Measurements from ENCODE around the gene TCTA.
A peak's percentile ranks its signal among the peaks of the same experiment; 100 is the strongest.

TCTA gene

DNA sequence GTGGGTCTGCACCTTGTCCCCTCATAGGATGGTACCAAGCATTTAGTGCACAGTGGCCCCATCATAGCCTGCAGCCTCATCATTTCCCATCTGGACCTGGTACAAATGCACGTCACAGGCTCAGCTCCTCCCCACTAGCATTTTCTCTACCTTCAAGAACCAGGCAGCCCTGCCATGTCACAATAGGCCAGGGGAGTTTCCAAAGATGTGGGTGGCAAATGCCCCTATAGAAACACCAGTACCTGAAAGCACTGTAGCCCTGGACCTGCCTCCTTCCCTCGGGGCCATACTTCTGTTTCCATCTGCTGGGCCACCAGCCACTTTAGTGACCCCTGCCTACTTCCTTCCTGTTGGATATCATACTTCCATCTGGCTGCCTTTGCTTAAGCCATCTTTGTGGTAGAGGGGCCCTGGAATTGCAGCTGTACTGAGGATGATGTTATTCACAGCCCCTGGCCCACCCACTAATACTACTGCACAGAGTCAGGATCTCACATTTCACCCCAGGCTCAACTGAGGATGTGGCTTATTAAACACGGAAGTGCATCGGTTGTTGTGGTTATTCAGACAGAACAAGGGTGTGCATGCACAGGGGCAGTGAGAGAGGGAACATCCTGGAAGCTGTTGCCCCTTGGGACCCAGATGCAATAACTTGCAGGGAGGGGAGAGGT lies 3.8 kb downstream of the TCTA start:
- peaks cover 3% of the 10 kb centered on the region for H4K20me1 ChIP-seq (ENCODE audit: insufficient read depth, low read length, poor library complexity, severe bottlenecking)
- TF ChIP-seq, protein P1, sequence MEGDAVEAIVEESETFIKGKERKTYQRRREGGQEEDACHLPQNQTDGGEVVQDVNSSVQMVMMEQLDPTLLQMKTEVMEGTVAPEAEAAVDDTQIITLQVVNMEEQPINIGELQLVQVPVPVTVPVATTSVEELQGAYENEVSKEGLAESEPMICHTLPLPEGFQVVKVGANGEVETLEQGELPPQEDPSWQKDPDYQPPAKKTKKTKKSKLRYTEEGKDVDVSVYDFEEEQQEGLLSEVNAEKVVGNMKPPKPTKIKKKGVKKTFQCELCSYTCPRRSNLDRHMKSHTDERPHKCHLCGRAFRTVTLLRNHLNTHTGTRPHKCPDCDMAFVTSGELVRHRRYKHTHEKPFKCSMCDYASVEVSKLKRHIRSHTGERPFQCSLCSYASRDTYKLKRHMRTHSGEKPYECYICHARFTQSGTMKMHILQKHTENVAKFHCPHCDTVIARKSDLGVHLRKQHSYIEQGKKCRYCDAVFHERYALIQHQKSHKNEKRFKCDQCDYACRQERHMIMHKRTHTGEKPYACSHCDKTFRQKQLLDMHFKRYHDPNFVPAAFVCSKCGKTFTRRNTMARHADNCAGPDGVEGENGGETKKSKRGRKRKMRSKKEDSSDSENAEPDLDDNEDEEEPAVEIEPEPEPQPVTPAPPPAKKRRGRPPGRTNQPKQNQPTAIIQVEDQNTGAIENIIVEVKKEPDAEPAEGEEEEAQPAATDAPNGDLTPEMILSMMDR (conservative IDR thresholded peaks at IDR 0.05; ENCODE audit: low read length), result no peak
- no peak for TF ChIP-seq EZH2phosphoT487 (IDR thresholded peaks at IDR 0.05; ENCODE audit: borderline replicate concordance)
- no peaks in the 10 kb centered on the region for H3K27me3 ChIP-seq (ENCODE audit: insufficient read depth, low read length, poor library complexity, severe bottlenecking)
- H3K9me2 ChIP-seq (replicated peaks; ENCODE audit: low read depth, low read length), result no peaks in the 10 kb centered on the region
- no peaks in the 10 kb centered on the region for H3K9me3 ChIP-seq (ENCODE audit: insufficient read depth, low read depth, low read length)
- peak overlapping the region; percentile 66 for H3K9ac ChIP-seq (ENCODE audit: low read depth, low read length, poor library complexity, severe bottlenecking)
- peaks cover 38% of the 10 kb centered on the region for H3K4me1 ChIP-seq (ENCODE audit: insufficient read depth, low read length, poor library complexity, severe bottlenecking)
- peaks cover 10% of the 10 kb centered on the region for H3F3A ChIP-seq (ENCODE audit: low read depth)
- no peaks in the 10 kb centered on the region for H3K36me3 ChIP-seq (ENCODE audit: insufficient read depth, low read length)
- no peak overlapping the region for H2AFZ ChIP-seq (ENCODE audit: low read length)
- H3K79me2 ChIP-seq (ENCODE audit: insufficient read depth, low read length), result peaks cover 29% of the 10 kb centered on the region
- peak overlapping the region; percentile 86 for H3K4me2 ChIP-seq (ENCODE audit: low read depth, low read length, poor library complexity, severe bottlenecking)
- H3K4me3 ChIP-seq (ENCODE audit: low read length, poor library complexity, severe bottlenecking), result peak overlapping the region; percentile 67

GRCh38 chr3:49416867-49417266 lies 4.6 kb downstream of the TCTA start:
- Histone ChIP-seq H3K4me1 (ENCODE audit: insufficient read depth, low read length, poor library complexity, severe bottlenecking) (peaks cover 38% of the 10 kb centered on the region), H3K79me2 (ENCODE audit: insufficient read depth, low read length) (peaks cover 23% of the 10 kb centered on the region), H4K20me1 (ENCODE audit: insufficient read depth, low read length, poor library complexity, severe bottlenecking) (no peaks in the 10 kb centered on the region), H3K4me3 (ENCODE audit: low read length, poor library complexity, severe bottlenecking) (peak overlapping the region; percentile 67), H3K4me2 (ENCODE audit: low read depth, low read length, poor library complexity, severe bottlenecking) (peak overlapping the region; percentile 86), H3K9me2 (replicated peaks; ENCODE audit: low read depth, low read length) (no peaks in the 10 kb centered on the region), H3K9ac (ENCODE audit: low read depth, low read length, poor library complexity, severe bottlenecking) (peak overlapping the region; percentile 66), H3K9me3 (ENCODE audit: insufficient read depth, low read depth, low read length) (no peaks in the 10 kb centered on the region), H3K27me3 (ENCODE audit: insufficient read depth, low read length, poor library complexity, severe bottlenecking) (no peaks in the 10 kb centered on the region), H3K36me3 (ENCODE audit: insufficient read depth, low read length) (no peaks in the 10 kb centered on the region), H3F3A (ENCODE audit: low read depth) (peaks cover 10% of the 10 kb centered on the region), H2AFZ (ENCODE audit: low read length) (no peak overlapping the region)
- no peak for TF ChIP-seq EZH2phosphoT487 (IDR thresholded peaks at IDR 0.05; ENCODE audit: borderline replicate concordance)
- TF ChIP-seq, protein P1 (conservative IDR thresholded peaks at IDR 0.05; ENCODE audit: low read length), result no peak

DNA sequence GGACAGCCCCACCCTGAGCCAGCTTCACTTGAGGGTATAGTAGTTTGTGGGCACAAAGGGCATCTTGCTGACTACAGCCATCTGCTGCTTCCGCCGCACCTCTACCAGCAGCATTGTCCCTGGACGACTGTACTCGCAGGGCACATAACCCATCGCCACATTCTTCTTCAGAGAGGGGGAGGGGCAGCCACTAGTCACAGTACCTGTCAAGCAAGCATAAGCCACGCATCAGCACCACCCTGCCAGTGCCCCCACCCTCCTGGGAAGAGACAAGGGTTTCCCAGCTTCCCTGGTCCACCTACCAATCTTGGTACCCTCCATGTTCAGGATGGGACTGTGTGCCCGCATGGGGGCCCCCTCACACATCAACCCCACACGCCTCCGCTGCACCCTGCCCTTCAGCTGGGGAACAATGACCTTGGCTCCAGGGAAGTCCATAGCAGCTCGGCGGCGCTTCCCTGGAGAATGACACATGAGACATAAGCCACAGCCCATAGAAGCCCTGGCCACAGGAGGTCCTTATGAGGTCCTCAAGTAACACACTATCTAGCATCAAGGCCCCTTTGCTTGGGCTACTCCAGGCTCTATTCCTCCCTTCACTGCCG lies 5.4 kb downstream of the TCTA start:
- TF ChIP-seq EZH2phosphoT487 (IDR thresholded peaks at IDR 0.05; ENCODE audit: borderline replicate concordance), result no peak
- TF ChIP-seq, protein P1 (conservative IDR thresholded peaks at IDR 0.05; ENCODE audit: low read length), result no peak
- peaks cover 10% of the 10 kb centered on the region for H3F3A ChIP-seq (ENCODE audit: low read depth)
- H3K9ac ChIP-seq (ENCODE audit: low read depth, low read length, poor library complexity, severe bottlenecking), result peak overlapping the region; percentile 66
- no peaks in the 10 kb centered on the region for H3K36me3 ChIP-seq (ENCODE audit: insufficient read depth, low read length)
- H4K20me1 ChIP-seq (ENCODE audit: insufficient read depth, low read length, poor library complexity, severe bottlenecking), result no peaks in the 10 kb centered on the region
- no peak overlapping the region for H3K4me3 ChIP-seq (ENCODE audit: low read length, poor library complexity, severe bottlenecking)
- H3K79me2 ChIP-seq (ENCODE audit: insufficient read depth, low read length), result peaks cover 19% of the 10 kb centered on the region
- no peaks in the 10 kb centered on the region for H3K9me3 ChIP-seq (ENCODE audit: insufficient read depth, low read depth, low read length)
- H3K4me2 ChIP-seq (ENCODE audit: low read depth, low read length, poor library complexity, severe bottlenecking), result peak overlapping the region; percentile 86
- H3K27me3 ChIP-seq (ENCODE audit: insufficient read depth, low read length, poor library complexity, severe bottlenecking), result no peaks in the 10 kb centered on the region
- H2AFZ ChIP-seq (ENCODE audit: low read length), result no peak overlapping the region
- peaks cover 37% of the 10 kb centered on the region for H3K4me1 ChIP-seq (ENCODE audit: insufficient read depth, low read length, poor library complexity, severe bottlenecking)
- no peaks in the 10 kb centered on the region for H3K9me2 ChIP-seq (replicated peaks; ENCODE audit: low read depth, low read length)
